ENCODE results near the gene SEPTIN14.
"Not testable (repeated sequence)": the region's sequence is repeated elsewhere in the genome, so short reads cannot be mapped to it uniquely, and the experiment has no call there.

SEPTIN14 gene

DNA sequence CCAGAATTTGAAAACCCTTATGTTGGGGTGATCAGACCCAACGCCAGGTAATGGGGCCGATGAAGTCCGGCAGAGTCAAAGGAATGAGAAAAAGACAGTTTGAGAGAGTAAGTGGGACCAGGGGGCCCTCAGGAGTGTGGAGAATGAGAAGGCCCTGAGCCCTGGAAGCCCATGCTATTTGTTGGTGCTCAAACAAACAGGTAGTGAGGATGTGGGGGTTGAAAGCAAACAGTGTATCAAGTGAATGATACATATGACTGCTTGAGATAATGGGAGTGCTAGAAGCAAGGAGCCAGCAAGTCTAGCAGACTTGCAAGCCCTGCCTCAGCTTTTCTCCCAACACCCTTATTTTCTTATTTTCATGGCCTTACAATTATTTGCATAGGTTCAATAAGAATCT, 11.2 kb upstream of the SEPTIN14 start:
- no peak for FAIRE-seq
- no peak for DNase-seq (ENCODE audit: insufficient read length, low spot score)
- TF ChIP-seq POLR2AphosphoS5 (IDR thresholded peaks at IDR 0.05; ENCODE audit: low read depth, low read length) (no peak), PAX5 (IDR thresholded peaks at IDR 0.05; ENCODE audit: insufficient read depth, low read length, severe bottlenecking) (no peak), POU2F2 (IDR thresholded peaks at IDR 0.05; ENCODE audit: low read depth, low read length) (no peak), SPI1 (IDR thresholded peaks at IDR 0.05; ENCODE audit: low read depth, low read length) (no peak), POLR2A (IDR thresholded peaks at IDR 0.05; ENCODE audit: low read depth, low read length) (no peak), TAF1 (IDR thresholded peaks at IDR 0.05; ENCODE audit: low read depth, low read length) (no peak)

DNA sequence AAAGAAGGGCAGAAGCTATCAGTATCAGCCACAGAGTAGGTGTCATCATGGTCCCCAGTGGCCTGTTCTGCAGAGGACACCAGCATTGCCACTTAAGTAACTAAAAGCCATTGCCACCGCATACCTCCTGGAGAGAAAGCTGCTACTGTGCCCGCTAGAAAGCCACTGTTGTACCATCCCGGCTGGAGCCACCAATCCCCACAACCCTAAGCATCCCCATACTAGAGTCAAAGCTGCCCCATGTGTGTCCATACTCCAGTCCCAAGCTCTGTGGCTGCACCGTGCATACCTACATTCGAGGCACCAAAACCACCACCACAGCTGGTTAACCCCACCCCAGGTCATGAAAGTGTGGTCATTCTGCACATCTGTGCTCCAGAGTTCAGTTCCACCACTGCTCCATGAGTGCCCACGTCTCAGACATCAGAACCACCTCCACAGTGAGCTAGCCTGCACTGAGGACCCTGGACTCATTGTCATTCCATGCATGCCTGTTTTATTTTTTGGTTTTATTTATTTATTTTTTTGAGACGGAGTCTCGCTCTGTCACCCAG, 9.5 kb upstream of the SEPTIN14 start:
- TF ChIP-seq PAX5 (IDR thresholded peaks at IDR 0.05; ENCODE audit: insufficient read depth, low read length, severe bottlenecking) (no peak), POLR2AphosphoS5 (IDR thresholded peaks at IDR 0.05; ENCODE audit: low read depth, low read length) (no peak), POU2F2 (IDR thresholded peaks at IDR 0.05; ENCODE audit: low read depth, low read length) (no peak), TAF1 (IDR thresholded peaks at IDR 0.05; ENCODE audit: low read depth, low read length) (no peak), POLR2A (IDR thresholded peaks at IDR 0.05; ENCODE audit: low read depth, low read length) (no peak), SPI1 (IDR thresholded peaks at IDR 0.05; ENCODE audit: low read depth, low read length) (no peak)
- FAIRE-seq = no peak
- DNase-seq (ENCODE audit: insufficient read length, low spot score) = no peak

DNA sequence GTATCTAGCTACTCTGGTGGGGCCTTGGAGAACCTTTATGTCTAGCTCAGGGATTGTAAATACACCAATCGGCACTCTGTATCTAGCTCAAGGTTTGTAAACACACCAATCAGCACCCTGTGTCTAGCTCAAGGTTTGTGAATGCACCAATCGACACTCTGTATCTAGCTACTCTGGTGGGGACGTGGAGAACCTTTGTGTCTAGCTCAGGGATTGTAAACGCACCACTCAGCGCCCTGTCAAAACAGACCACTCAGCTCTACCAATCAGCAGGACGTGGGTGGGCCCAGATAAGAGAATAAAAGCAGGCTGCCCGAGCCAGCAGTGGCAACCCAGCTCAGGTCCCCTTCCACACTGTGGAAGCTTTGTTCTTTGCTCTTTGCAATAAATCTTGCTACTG, 6.4 kb upstream of the SEPTIN14 start:
- DNase-seq (ENCODE audit: insufficient read length, low spot score); FAIRE-seq: not testable (repeated sequence)

GRCh38 chr7:55845164-55845563, 17.4 kb downstream of the SEPTIN14 start:
- DNase-seq (ENCODE audit: insufficient read length, low spot score); FAIRE-seq: not testable (repeated sequence)

DNA sequence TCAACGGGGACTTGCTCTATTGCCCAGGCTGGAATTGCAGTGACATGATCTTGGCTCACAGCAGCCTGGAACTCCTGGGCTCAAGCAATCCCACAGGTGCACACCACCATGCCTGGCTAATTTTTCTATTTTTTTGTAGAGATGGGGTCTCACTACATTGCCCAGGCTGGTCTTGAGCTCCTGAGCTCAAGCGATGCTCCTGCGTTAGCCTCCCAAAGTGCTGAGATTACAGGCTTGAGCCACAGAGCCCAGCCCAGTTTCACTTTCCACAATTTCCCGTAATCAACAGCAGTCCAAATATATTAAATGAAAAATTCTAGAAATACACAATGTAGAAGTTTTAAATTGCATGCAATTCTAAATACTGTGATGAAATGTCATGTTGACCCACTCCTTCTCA, 24.0 kb downstream of the SEPTIN14 start:
- DNase-seq (ENCODE audit: insufficient read length, low spot score) (no peak), FAIRE-seq (no peak)
- TF ChIP-seq SPI1 (IDR thresholded peaks at IDR 0.05; ENCODE audit: low read depth, low read length) = no peak
- TF ChIP-seq PAX5 (IDR thresholded peaks at IDR 0.05; ENCODE audit: insufficient read depth, low read length, severe bottlenecking) = no peak
- no peak for TF ChIP-seq POU2F2 (IDR thresholded peaks at IDR 0.05; ENCODE audit: low read depth, low read length)
- no peak for TF ChIP-seq POLR2A (IDR thresholded peaks at IDR 0.05; ENCODE audit: low read depth, low read length)
- TF ChIP-seq TAF1 (IDR thresholded peaks at IDR 0.05; ENCODE audit: low read depth, low read length) = no peak
- no peak for TF ChIP-seq POLR2AphosphoS5 (IDR thresholded peaks at IDR 0.05; ENCODE audit: low read depth, low read length)

DNA sequence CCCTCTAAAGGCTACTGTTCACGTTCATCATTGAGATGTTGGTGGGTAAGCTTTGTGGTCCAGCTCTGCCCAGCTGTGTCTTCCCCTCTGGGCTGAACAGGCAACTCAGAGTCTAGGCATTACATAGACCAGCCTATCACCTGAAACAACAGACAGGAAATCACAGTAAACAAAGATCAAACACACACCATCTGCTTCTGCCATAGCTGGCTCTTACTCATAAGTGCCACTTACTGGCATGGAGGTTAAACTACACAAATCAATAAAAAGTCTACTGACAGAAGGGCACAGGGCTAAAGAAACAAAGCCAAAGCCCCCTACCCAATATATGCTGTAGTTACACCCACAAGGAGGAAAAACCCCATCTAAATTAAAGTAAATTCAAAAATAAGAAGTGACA, 35.0 kb downstream of the SEPTIN14 start:
- FAIRE-seq (no peak), DNase-seq (ENCODE audit: insufficient read length, low spot score) (no peak)
- TF ChIP-seq SPI1 (IDR thresholded peaks at IDR 0.05; ENCODE audit: low read depth, low read length) (no peak), PAX5 (IDR thresholded peaks at IDR 0.05; ENCODE audit: insufficient read depth, low read length, severe bottlenecking) (no peak), POLR2A (IDR thresholded peaks at IDR 0.05; ENCODE audit: low read depth, low read length) (no peak), POLR2AphosphoS5 (IDR thresholded peaks at IDR 0.05; ENCODE audit: low read depth, low read length) (no peak), TAF1 (IDR thresholded peaks at IDR 0.05; ENCODE audit: low read depth, low read length) (no peak), POU2F2 (IDR thresholded peaks at IDR 0.05; ENCODE audit: low read depth, low read length) (no peak)

GRCh38 chr7:55818686-55819085, 43.9 kb downstream of the SEPTIN14 start:
- no peak for TF ChIP-seq PAX5 (IDR thresholded peaks at IDR 0.05; ENCODE audit: insufficient read depth, low read length, severe bottlenecking)
- TF ChIP-seq POLR2A (IDR thresholded peaks at IDR 0.05; ENCODE audit: low read depth, low read length) = no peak
- no peak for TF ChIP-seq POLR2AphosphoS5 (IDR thresholded peaks at IDR 0.05; ENCODE audit: low read depth, low read length)
- no peak for TF ChIP-seq SPI1 (IDR thresholded peaks at IDR 0.05; ENCODE audit: low read depth, low read length)
- TF ChIP-seq TAF1 (IDR thresholded peaks at IDR 0.05; ENCODE audit: low read depth, low read length) = no peak
- no peak for TF ChIP-seq POU2F2 (IDR thresholded peaks at IDR 0.05; ENCODE audit: low read depth, low read length)
- DNase-seq (ENCODE audit: insufficient read length, low spot score) (no peak), FAIRE-seq (no peak)

GRCh38 chr7:55797260-55797659, 65.3 kb downstream of the SEPTIN14 start:
- DNase-seq (ENCODE audit: insufficient read length, low spot score); FAIRE-seq: not testable (repeated sequence)

DNA sequence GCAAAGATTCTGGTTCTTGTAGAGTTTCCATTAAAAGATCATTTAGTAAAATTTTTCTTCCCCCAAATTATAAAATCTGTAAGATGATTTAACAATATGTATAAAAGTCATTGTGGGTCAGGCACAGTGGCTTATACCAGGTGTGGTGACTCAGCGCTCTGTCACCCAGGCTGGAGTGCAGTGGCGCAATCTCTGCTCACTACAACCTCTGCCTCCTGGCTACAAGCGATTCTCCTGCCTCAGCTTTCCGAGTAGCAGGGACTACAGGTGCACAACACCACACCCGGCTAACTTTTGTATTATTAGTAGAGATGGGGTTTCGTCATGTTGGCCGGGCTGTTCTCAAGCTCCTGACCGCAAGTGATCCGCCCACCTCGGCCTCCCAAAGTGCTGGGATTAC, 68.0 kb downstream of the SEPTIN14 start:
- no peak for DNase-seq (ENCODE audit: insufficient read length, low spot score)
- FAIRE-seq = no peak
- TF ChIP-seq POLR2AphosphoS5 (IDR thresholded peaks at IDR 0.05; ENCODE audit: low read depth, low read length) = no peak
- no peak for TF ChIP-seq POLR2A (IDR thresholded peaks at IDR 0.05; ENCODE audit: low read depth, low read length)
- TF ChIP-seq TAF1 (IDR thresholded peaks at IDR 0.05; ENCODE audit: low read depth, low read length) = no peak
- TF ChIP-seq PAX5 (IDR thresholded peaks at IDR 0.05; ENCODE audit: insufficient read depth, low read length, severe bottlenecking) = no peak
- TF ChIP-seq POU2F2 (IDR thresholded peaks at IDR 0.05; ENCODE audit: low read depth, low read length) = no peak
- no peak for TF ChIP-seq SPI1 (IDR thresholded peaks at IDR 0.05; ENCODE audit: low read depth, low read length)

DNA sequence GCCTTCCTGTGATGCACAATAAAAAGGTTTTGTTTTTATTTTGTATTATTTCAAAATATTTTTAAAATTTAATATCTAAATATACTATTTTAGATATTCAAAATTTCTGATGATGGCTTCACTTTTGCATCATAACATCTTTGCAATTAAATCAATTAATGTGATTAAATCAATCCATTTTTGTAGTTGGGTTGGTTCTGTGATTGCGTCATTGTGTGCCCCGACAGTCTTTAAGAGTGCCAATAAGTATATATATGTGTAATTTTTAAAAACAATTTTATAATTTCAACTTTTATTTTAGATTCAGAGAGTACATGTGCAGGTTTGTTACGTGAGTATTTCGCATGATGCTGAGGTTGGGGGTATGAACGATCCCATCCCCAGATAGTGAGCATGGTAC, 70.5 kb downstream of the SEPTIN14 start:
- TF ChIP-seq POLR2AphosphoS5 (IDR thresholded peaks at IDR 0.05; ENCODE audit: low read depth, low read length) (no peak), PAX5 (IDR thresholded peaks at IDR 0.05; ENCODE audit: insufficient read depth, low read length, severe bottlenecking) (no peak), TAF1 (IDR thresholded peaks at IDR 0.05; ENCODE audit: low read depth, low read length) (no peak)
- DNase-seq (ENCODE audit: insufficient read length, low spot score) = no peak
- no peak for FAIRE-seq

GRCh38 chr7:55787796-55788195, 74.8 kb downstream of the SEPTIN14 start:
- no peak for FAIRE-seq
- no peak for DNase-seq (ENCODE audit: insufficient read length, low spot score)
- TF ChIP-seq POLR2AphosphoS5 (IDR thresholded peaks at IDR 0.05; ENCODE audit: low read depth, low read length) = no peak
- TF ChIP-seq PAX5 (IDR thresholded peaks at IDR 0.05; ENCODE audit: insufficient read depth, low read length, severe bottlenecking) = no peak
- TF ChIP-seq SPI1 (IDR thresholded peaks at IDR 0.05; ENCODE audit: low read depth, low read length) = no peak
- no peak for TF ChIP-seq POU2F2 (IDR thresholded peaks at IDR 0.05; ENCODE audit: low read depth, low read length)
- TF ChIP-seq POLR2A (IDR thresholded peaks at IDR 0.05; ENCODE audit: low read depth, low read length) = no peak
- TF ChIP-seq TAF1 (IDR thresholded peaks at IDR 0.05; ENCODE audit: low read depth, low read length) = no peak
